COLO668 (cell line): ENCODE data around the gene OR7E24.
"Not testable (repeated sequence)": the region's sequence is repeated elsewhere in the genome, so short reads cannot be mapped to it uniquely, and the experiment has no call there.

ENCODE experiments used
- DNase-seq: peaks from one replicate; lab custom pipeline; 2025; ENCODE audit not compliant: unreplicated experiment; lab: John Stamatoyannopoulos, UW

OR7E24 gene

GRCh38 chr19:9250630-9251029 is at the start of gene OR7E24:
Gene OR7E24, plus strand, starts transcription at chr19:9250930. Its CDS starts 114 bp downstream, at chr19:9251044.
- no peak for DNase-seq

DNA sequence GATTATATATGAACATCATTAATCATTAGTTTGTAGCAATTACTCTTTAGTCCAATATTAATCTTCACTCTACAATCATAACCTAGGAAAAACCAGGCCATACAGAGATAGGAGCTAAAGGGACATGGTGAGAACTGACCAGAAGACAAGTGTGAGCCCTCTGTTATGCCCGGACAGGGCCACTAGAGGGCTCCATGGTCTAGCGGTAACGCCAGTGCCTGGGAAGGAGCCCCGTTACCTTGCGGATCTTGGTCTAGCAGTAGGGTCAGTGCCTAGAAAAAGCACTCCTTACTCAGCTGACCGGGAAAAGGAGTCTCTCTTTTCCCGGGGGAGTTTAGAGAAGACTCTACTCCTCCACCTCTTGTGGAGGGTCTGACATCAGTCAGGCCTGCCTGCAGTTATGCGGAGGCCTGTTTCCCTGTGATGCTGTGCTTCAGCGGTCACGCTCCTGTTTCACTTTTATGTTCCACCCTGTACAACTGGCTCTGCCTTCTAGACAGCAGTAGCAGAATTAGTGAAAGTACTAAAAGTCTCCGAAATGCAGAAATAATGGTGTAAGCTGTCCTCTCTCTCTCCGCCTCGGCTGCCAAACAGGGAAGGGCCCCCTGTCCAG is 45.1 kb upstream of the OR7E24 start:
- DNase-seq, result peak; percentile 59

DNA sequence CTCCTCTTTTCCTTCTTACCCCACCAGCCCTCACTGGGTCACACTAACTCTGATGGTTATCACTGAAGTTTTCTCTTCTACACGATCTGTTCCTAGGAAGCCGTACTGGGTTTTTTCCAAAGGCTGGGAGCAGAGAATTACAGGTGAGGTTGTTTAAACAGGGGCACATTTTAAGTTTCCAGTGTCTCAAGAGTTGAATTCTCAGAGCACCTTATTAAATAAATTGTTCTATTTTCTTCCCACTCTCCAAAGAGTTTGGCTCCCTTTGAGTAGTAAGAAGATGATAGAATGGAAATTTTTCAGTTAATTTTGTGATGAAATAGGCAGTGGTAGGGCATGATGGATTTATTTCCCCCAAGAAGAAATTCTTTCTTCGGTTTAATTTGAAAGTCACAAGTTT is 31.2 kb upstream of the OR7E24 start, which contains the start of gene OR7D4:
TSS of gene OR7D4 (minus strand) at position 101 of the 400 bp plus-strand sequence. CDS start 4,752 bp downstream, outside the sequence.
- DNase-seq, result no peak

- no peak for DNase-seq
Observed at GRCh38 chr19:9251236-9251635, 506 bp downstream of the OR7E24 start.

DNA sequence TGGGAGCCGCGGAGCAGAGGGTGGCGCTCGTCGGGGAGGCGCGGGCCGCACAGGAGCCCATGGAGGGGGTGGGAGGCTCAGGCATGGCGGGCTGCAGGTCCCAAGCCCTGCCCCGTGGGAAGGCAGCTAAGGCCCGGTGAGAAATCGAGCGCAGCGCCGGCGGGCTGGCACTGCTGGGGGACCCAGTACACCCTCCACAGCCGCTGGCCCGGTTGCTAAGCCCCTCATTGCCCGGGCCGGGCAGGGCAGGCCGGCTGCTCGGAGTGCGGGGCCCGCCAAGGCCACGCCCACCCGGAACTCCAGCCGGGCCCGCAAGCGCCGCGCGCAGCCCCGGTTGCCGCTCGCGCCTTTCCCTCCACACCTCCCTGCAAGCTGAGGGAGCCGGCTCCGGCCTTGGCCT is 32.8 kb downstream of the OR7E24 start:
- not testable (repeated sequence) for DNase-seq

- DNase-seq, result no peak
Observed at GRCh38 chr19:9289231-9289884, 38.6 kb downstream of the OR7E24 start.

DNA sequence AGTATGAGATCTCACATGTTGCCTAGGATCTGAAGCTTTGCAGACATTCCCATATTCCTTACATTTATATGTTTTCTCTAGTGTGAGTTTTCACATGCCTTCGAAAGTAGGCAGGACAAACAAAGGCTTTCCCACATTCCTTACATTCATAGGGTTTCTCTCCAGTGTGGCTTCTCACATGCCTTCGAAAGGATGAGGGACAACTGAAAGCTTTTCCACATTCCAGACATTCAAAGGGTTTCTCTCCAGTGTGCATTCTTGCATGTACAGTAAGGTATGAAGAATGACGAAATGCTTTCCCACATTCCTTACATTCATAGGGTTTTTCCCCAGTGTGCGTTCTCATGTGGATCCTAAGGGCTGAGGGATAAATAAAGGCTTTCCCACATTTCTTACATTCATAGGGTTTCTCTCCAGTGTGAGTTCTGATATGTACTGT is 44.7 kb downstream of the OR7E24 start:
- DNase-seq, result no peak

DNA sequence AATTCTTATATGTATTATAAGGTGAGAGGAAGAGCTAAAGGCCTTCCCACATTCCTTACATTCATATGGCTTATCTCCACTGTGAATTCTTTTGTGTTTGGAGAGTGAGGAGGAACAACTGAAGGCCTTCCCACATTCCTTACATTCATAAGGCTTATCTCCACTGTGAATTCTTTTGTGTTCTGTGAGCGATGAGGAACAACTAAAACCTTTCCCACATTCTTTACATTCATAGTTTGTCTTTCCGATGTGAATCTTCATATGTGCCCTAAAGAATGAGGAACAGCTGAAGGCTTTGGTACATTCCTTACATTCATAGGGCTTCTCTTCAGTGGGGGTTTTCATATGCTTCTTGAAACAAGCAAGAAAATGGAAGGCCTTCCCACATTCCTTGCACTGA is 45.6 kb downstream of the OR7E24 start:
- no peak for DNase-seq
